K562 (cell line): Measurements from ENCODE around the gene LCLAT1. TPM values are rescaled to one million over a fixed set of nuclear protein-coding genes. Genes with fewer than 3 reads are reported as not detected.

Experiments used
- CBX2 ChIP-seq: fragments of 200-600 bp; sonication (generic); IDR thresholded peaks from one replicate; pipeline ENCODE4 v1.6.1; 2012; ENCODE audit warnings: mild to moderate bottlenecking, low read length, inconsistent platforms; ENCODE audit not compliant: insufficient read depth, poor library complexity, severe bottlenecking
- CHD4 ChIP-seq: fragments of 200-600 bp; sonication (generic); IDR thresholded peaks from 3 replicates; pipeline ENCODE4 v1.6.1; 2012; ENCODE audit warnings: low read depth, mild to moderate bottlenecking, mixed read lengths, low read length, inconsistent platforms; ENCODE audit not compliant: insufficient read depth, insufficient replicate concordance, poor library complexity, severe bottlenecking
- DLX4 ChIP-seq: fragments of 250-450 bp; sonication (Bioruptor Pico); IDR thresholded peaks from 2 replicates; pipeline ENCODE4 v1.6.1; 2021; ENCODE audit warnings: mild to moderate bottlenecking
- E2F4 ChIP-seq: sonication (generic); formaldehyde crosslinking; IDR thresholded peaks from 2 replicates; pipeline ENCODE4 v1.8.0; 2022; ENCODE audit warnings: mild to moderate bottlenecking, low read depth, missing genetic modification reagents
- ETS1 ChIP-seq: conservative IDR thresholded peaks from 2 replicates; pipeline ENCODE4 v1.6.1; 2011; ENCODE audit warnings: low read depth, mild to moderate bottlenecking, low read length; ENCODE audit not compliant: control insufficient read depth
- MEIS2 ChIP-seq: fragments of 450-650 bp; IDR thresholded peaks from 2 replicates; pipeline ENCODE4 v1.6.1; 2014; ENCODE audit warnings: mild to moderate bottlenecking; ENCODE audit not compliant: partially characterized antibody
- NR2C1 ChIP-seq, 2 experiments: fragments of 450-650 bp; IDR thresholded peaks; 2 replicates each; pipeline ENCODE4 v1.6.1; 2017; ENCODE audit warnings: mild to moderate bottlenecking in 2 of 2, antibody characterized with exemption in 1 of 2, inconsistent platforms in 1 of 2, missing compliant biosample characterization in 1 of 2, missing genetic modification characterization in 1 of 2
- PHB ChIP-seq: fragments of 250-450 bp; sonication (Bioruptor Pico); IDR thresholded peaks from 2 replicates; pipeline ENCODE4 v1.5.0; 2021
- POLR2B ChIP-seq: fragments of 450-650 bp; IDR thresholded peaks from 2 replicates; pipeline ENCODE4 v1.6.1; 2018; ENCODE audit warnings: low read depth; ENCODE audit not compliant: partially characterized antibody
- PRMT5 ChIP-seq: sonication (generic); formaldehyde crosslinking; IDR thresholded peaks from 2 replicates; pipeline ENCODE4 v1.5.0; 2020; ENCODE audit warnings: missing genetic modification reagents
- PURB ChIP-seq: sonication (generic); formaldehyde crosslinking; IDR thresholded peaks from 2 replicates; pipeline ENCODE4 v1.9.0; 2021; ENCODE audit warnings: low read depth, mild to moderate bottlenecking, missing genetic modification reagents
- SAFB2 ChIP-seq: fragments of 200-400 bp; formaldehyde crosslinking; IDR thresholded peaks from 2 replicates; pipeline ENCODE4 v1.6.1; 2018; ENCODE audit warnings: borderline replicate concordance, low read length, low read depth, moderate library complexity; ENCODE audit not compliant: severe bottlenecking
- SREBF1 ChIP-seq: fragments of 150-350 bp; IDR thresholded peaks from 2 replicates; pipeline ENCODE4 v1.6.1; 2014; ENCODE audit warnings: antibody characterized with exemption, low read depth, low read length, borderline replicate concordance
- TEAD1 ChIP-seq, 2 experiments: fragments of 450-650 bp in 1 of 2; sonication (generic) in 1 of 2; formaldehyde crosslinking; IDR thresholded peaks; 2 replicates each; pipeline versions ENCODE4 v1.4.0 to v1.8.0; 2020 to 2022; ENCODE audit warnings: mild to moderate bottlenecking in 2 of 2, missing genetic modification reagents in 1 of 2
- ZC3H8 ChIP-seq: fragments of 450-650 bp; IDR thresholded peaks from 2 replicates; pipeline ENCODE4 v1.6.1; 2017
- ZKSCAN3 ChIP-seq: fragments of 250-450 bp; sonication (Bioruptor Pico); IDR thresholded peaks from 2 replicates; pipeline ENCODE4 v1.4.0; 2020
- ZNF592 ChIP-seq: fragments of 450-650 bp; IDR thresholded peaks from 2 replicates; pipeline ENCODE4 v1.6.1; 2017; ENCODE audit warnings: antibody characterized with exemption, mild to moderate bottlenecking
- ZNF668 ChIP-seq: fragments of 250-450 bp; sonication (Bioruptor Pico); IDR thresholded peaks from 2 replicates; pipeline ENCODE4 v1.8.0; 2022; ENCODE audit warnings: mild to moderate bottlenecking, inconsistent platforms
- ZNF740 ChIP-seq, 3 experiments: fragments of 200-800 bp in 1 of 3; sonication (Bioruptor generic) in 1 of 3; sonication (generic) in 1 of 3; formaldehyde crosslinking in 1 of 3; IDR thresholded peaks; 2 replicates each; pipeline versions ENCODE4 v1.6.1 to v1.8.0; 2016 to 2022; ENCODE audit warnings: mild to moderate bottlenecking in 2 of 3, missing compliant biosample characterization in 2 of 3, missing genetic modification characterization in 2 of 3, missing genetic modification reagents in 1 of 3
- polyA plus RNA-seq, 8 experiments: library from polyadenylated mRNA; depleted of rRNA in 4 of 8; stranded (reverse) in 5 of 8; unstranded in 3 of 8; fragments of >200 nt; fragmentation: Nextera tagmentation in 2 of 8; fragmentation: Illumina TruSeq in 1 of 8; extraction: Ambion mirVana in 2 of 8; extraction: Trizol in 1 of 8; gene quantifications; 2 replicates each; pipeline versions ENCODE4 v1.2.1 to v1.2.3, GENCODE V29; 2011 to 2014; ENCODE audit warnings: inconsistent platforms in 1 of 8, missing spikeins in 1 of 8
- total RNA-seq, 7 experiments: library from RNA; depleted of rRNA in 6 of 7; stranded (reverse); fragments of >200 nt in 6 of 7; fragmentation: Illumina TruSeq in 2 of 7; extraction: Trizol in 2 of 7; gene quantifications; 2 replicates each; pipeline versions ENCODE4 v1.2.1 to v1.2.3, GENCODE V29; 2011 to 2021; ENCODE audit warnings: low replicate concordance in 1 of 7

Gene LCLAT1
- total and polyA plus RNA-seq, 9 of the 15 experiments (the other 6 are each of a cell fraction or from before 2014, with no cell fraction given): 8.9 to 63.3 (median 25.4) TPM

- TF ChIP-seq MEIS2 (peak; percentile 2), PURB (CRISPR knock-in tag) (no peak), NR2C1 (IDR thresholded peaks at IDR 0.05) (no peak), NR2C1 (tag; IDR thresholded peaks at IDR 0.05) (no peak), ZNF740 (CRISPR knock-in tag; IDR thresholded peaks at IDR 0.05) (no peak), ZNF740 (tag; IDR thresholded peaks at IDR 0.05) (no peak), POLR2B (no peak), SAFB2 (no peak), ETS1 (no peak), CBX2 (no peak), TEAD1 (CRISPR knock-in tag; IDR thresholded peaks at IDR 0.05) (0 out of 4 replicates have a peak, but pooled peaks of 1 of the 2 experiments have one; percentile 45), ZNF592 (no peak), DLX4 (CRISPR knock-in tag) (no peak), PHB (CRISPR knock-in tag) (no peak), ZC3H8 (no peak), E2F4 (no peak), CHD4 (no peak), ZKSCAN3 (CRISPR knock-in tag) (no peak), ZNF668 (CRISPR knock-in tag) (no peak), PRMT5 (CRISPR knock-in tag) (no peak), SREBF1 (no peak)
Observed at GRCh38 chr2:30421026-30421603, 25.9 kb upstream of the LCLAT1 start (continued).
